IMR-90 (cell line): ENCODE data around the gene THEM5. TPM values are rescaled to one million over a fixed set of nuclear protein-coding genes. Genes with fewer than 3 reads are reported as not detected.
"Not testable (repeated sequence)": the region's sequence is repeated elsewhere in the genome, so short reads cannot be mapped to it uniquely, and the experiment has no call there.

Experiments
- ATAC-seq: fragments of 200-7000 bp; cut with Tn5 transposase; 2 replicates; pipeline ENCODE4 v1.9.1; 2020; ENCODE audit warnings: low read depth, mild to moderate bottlenecking, moderate library complexity
- BruUV-seq: library from RNA; stranded (reverse); fragments of 400-500 nt; replicated peaks from 2 replicates; lab custom pipeline; 2021; lab: Mats Ljungman, UMichigan
- CTCF ChIA-PET: fragments of 300-600 bp; formaldehyde crosslinking; extraction: SDS; loops from one replicate; lab custom pipeline; 2021; ENCODE audit warnings: antibody characterized with exemption; lab: Yijun Ruan, JAX
- POLR2A ChIA-PET: fragments of 300-600 bp; sonication (Branson Sonifier 250); formaldehyde crosslinking; loops from one replicate; lab custom pipeline; 2022; ENCODE audit warnings: antibody characterized with exemption; ENCODE audit not compliant: unreplicated experiment; lab: Charles Lee
- DNase-seq: peaks from one replicate; pipeline ENCODE4 v3.0.0; 2013
- H2AFZ ChIP-seq: replicated peaks from 2 replicates; pipeline ENCODE3; 2013; ENCODE audit warnings: low read length, mild to moderate bottlenecking; ENCODE audit not compliant: poor library complexity
- H2AK5ac ChIP-seq: 2 replicates; pipeline ENCODE4 v1.6.1; 2013; ENCODE audit warnings: low read depth, low read length, inconsistent platforms
- H2AK9ac ChIP-seq: replicated peaks from 2 replicates; pipeline ENCODE3; 2013; ENCODE audit warnings: mild to moderate bottlenecking, low read depth, low read length, moderate library complexity; ENCODE audit not compliant: poor library complexity
- H2BK120ac ChIP-seq: 2 replicates; pipeline ENCODE4 v1.6.1; 2013; ENCODE audit warnings: low read depth, low read length, inconsistent platforms
- H2BK15ac ChIP-seq: 3 replicates; pipeline ENCODE4 v1.6.1; 2013; ENCODE audit warnings: low read depth, low read length, inconsistent platforms
- H2BK20ac ChIP-seq: 2 replicates; pipeline ENCODE4 v1.6.1; 2013; ENCODE audit warnings: low read depth, mild to moderate bottlenecking, inconsistent platforms, low read length, moderate library complexity
- H2BK5ac ChIP-seq: 2 replicates; pipeline ENCODE4 v1.6.1; 2013; ENCODE audit warnings: mild to moderate bottlenecking, low read depth, low read length, inconsistent platforms; ENCODE audit not compliant: poor library complexity, severe bottlenecking
- H3K14ac ChIP-seq: replicated peaks from 2 replicates; pipeline ENCODE4 v1.6.1; 2013; ENCODE audit warnings: low read depth, low read length, inconsistent platforms
- H3K18ac ChIP-seq: 2 replicates; pipeline ENCODE4 v1.6.1; 2013; ENCODE audit warnings: low read depth, low read length, control low read depth
- H3K23ac ChIP-seq: 2 replicates; pipeline ENCODE4 v1.6.1; 2013; ENCODE audit warnings: low read depth, low read length, inconsistent platforms
- H3K27ac ChIP-seq: 2 replicates; pipeline ENCODE4 v1.5.1; 2013; ENCODE audit warnings: mild to moderate bottlenecking, control low read depth, low read length; ENCODE audit not compliant: insufficient read depth
- H3K27me3 ChIP-seq: 2 replicates; pipeline ENCODE4 v1.6.1; 2013; ENCODE audit warnings: low read length; ENCODE audit not compliant: control insufficient read depth, insufficient read depth
- H3K36me3 ChIP-seq: 2 replicates; pipeline ENCODE4 v1.6.1; 2013; ENCODE audit warnings: low read length, mixed read lengths; ENCODE audit not compliant: control insufficient read depth, insufficient read depth
- H3K4ac ChIP-seq: 2 replicates; pipeline ENCODE4 v1.6.1; 2013; ENCODE audit warnings: low read depth, low read length, inconsistent platforms
- H3K4me1 ChIP-seq: 2 replicates; pipeline ENCODE4 v1.6.1; 2013; ENCODE audit warnings: low read length, mixed read lengths; ENCODE audit not compliant: control insufficient read depth, insufficient read depth
- H3K4me2 ChIP-seq: 2 replicates; pipeline ENCODE4 v1.6.1; 2013; ENCODE audit warnings: low read depth, mild to moderate bottlenecking, control low read depth, low read length, moderate library complexity
- H3K4me3 ChIP-seq: 2 replicates; pipeline ENCODE4 v1.5.1; 2013; ENCODE audit warnings: low read depth, mild to moderate bottlenecking, control low read depth, low read length, moderate library complexity; ENCODE audit not compliant: insufficient read depth
- H3K56ac ChIP-seq: 2 replicates; pipeline ENCODE4 v1.6.1; 2013; ENCODE audit warnings: low read length, inconsistent platforms; ENCODE audit not compliant: insufficient read depth; ENCODE audit errors: extremely low read depth
- H3K79me1 ChIP-seq, 2 experiments: 2 replicates each; pipeline ENCODE4 v1.6.1; 2013; ENCODE audit warnings: low read length in 2 of 2, inconsistent platforms in 1 of 2, low read depth in 1 of 2
- H3K9ac ChIP-seq: 2 replicates; pipeline ENCODE4 v1.6.1; 2013; ENCODE audit warnings: low read depth, low read length, control low read depth
- H3K9me1 ChIP-seq: 2 replicates; pipeline ENCODE4 v1.6.1; 2013; ENCODE audit warnings: low read length, inconsistent platforms; ENCODE audit not compliant: insufficient read depth
- H3K9me3 ChIP-seq: 2 replicates; pipeline ENCODE4 v1.6.1; 2013; ENCODE audit warnings: low read length; ENCODE audit not compliant: control insufficient read depth, insufficient read depth
- H4K20me1 ChIP-seq: 2 replicates; pipeline ENCODE4 v1.6.1; 2013; ENCODE audit warnings: low read length, inconsistent platforms; ENCODE audit not compliant: insufficient read depth
- H4K5ac ChIP-seq: 2 replicates; pipeline ENCODE4 v1.6.1; 2013; ENCODE audit warnings: mild to moderate bottlenecking, low read depth, low read length, control low read depth
- H4K8ac ChIP-seq, 2 experiments: 2 replicates each; pipeline ENCODE4 v1.6.1; 2013; ENCODE audit warnings: low read depth in 2 of 2, low read length in 2 of 2, control low read depth in 1 of 2, inconsistent platforms in 1 of 2
- H4K91ac ChIP-seq: 2 replicates; pipeline ENCODE4 v1.6.1; 2013; ENCODE audit warnings: low read depth, low read length, inconsistent platforms; ENCODE audit not compliant: insufficient read depth
- WGBS, 2 experiments: methylation state at CpG; one replicate each; pipeline versions ENCODE4 v1.1.5 to v1.1.7; 2013; ENCODE audit warnings: missing lambda C conversion rate in 2 of 2; ENCODE audit not compliant: insufficient read length in 1 of 2; ENCODE audit errors: extremely low coverage in 2 of 2; 5-methylcytosine and 5-hydroxymethylcytosine counted together
- dilution Hi-C: fragments of 300-500 bp; cut with HindIII; formaldehyde crosslinking; loops from one replicate; pipeline ENCODE4 v1.14.3; 2018; ENCODE audit warnings: low sequenced_read_pairs; ENCODE audit not compliant: unreplicated experiment
- in situ Hi-C: fragments of 300-500 bp; cut with MboI; formaldehyde crosslinking; loops from 3 replicates; pipeline ENCODE4 v1.14.3; 2019; ENCODE audit warnings: low sequenced_read_pairs, inconsistent platforms, mixed read lengths
- intact Hi-C: fragments of 100-400 bp; cut with micrococcal nuclease; formaldehyde crosslinking; loops from 2 replicates; pipeline ENCODE4 v1.10.0; 2022
- polyA plus RNA-seq, 3 experiments: library from polyadenylated mRNA; depleted of rRNA; stranded (reverse); fragments of >200 nt; gene quantifications; 2 replicates each; pipeline ENCODE4 v1.2.3, GENCODE V29; 2012; ENCODE audit warnings: low replicate concordance in 1 of 3
- total RNA-seq: library from RNA; depleted of rRNA; stranded (reverse); fragments of >200 nt; gene quantifications from 2 replicates; pipeline ENCODE4 v1.2.3, GENCODE V29; 2012

The THEM5 gene
- total and polyA plus RNA-seq, 2 of the 4 experiments (the other 2 are of a cell fraction) = not detected

- H2BK120ac ChIP-seq, ATAC-seq, H2AK5ac ChIP-seq, BruUV-seq, H4K5ac ChIP-seq, H3K4me2 ChIP-seq, intact Hi-C loops, H4K8ac ChIP-seq, DNase-seq, H3K36me3 ChIP-seq, H3K4ac ChIP-seq, H3K56ac ChIP-seq, H3K27ac ChIP-seq, H3K9me3 ChIP-seq, H2BK15ac ChIP-seq, H4K20me1 ChIP-seq, H2BK5ac ChIP-seq, H3K4me1 ChIP-seq, H3K79me1 ChIP-seq, H3K9ac ChIP-seq, H3K23ac ChIP-seq, H3K27me3 ChIP-seq, H2AK9ac ChIP-seq, H2BK20ac ChIP-seq, H2AFZ ChIP-seq, H4K91ac ChIP-seq, H3K18ac ChIP-seq, H3K14ac ChIP-seq, H3K4me3 ChIP-seq, H3K9me1 ChIP-seq, POLR2A ChIA-PET: not testable (repeated sequence)
- WGBS, 2 experiments = no CpG with 5 or more reads among the region's 4 CpGs
- dilution Hi-C loops = loop anchor here (25.0 kb wide), 1 partner anchor 97 kb away; the partner anchor contains the start of gene TDRKH
- in situ Hi-C loops = loop anchor here (10.0 kb wide), 1 partner anchor 121 kb away; no protein-coding TSS in a partner anchor
- CTCF ChIA-PET = interaction anchor here (0.7 kb wide), 1 partner anchor 9 kb away, joined by 3 read pairs; no protein-coding TSS in a partner anchor
Measured at GRCh38 chr1:151883898-151884297, 30.4 kb upstream of the THEM5 start.

- intact Hi-C loops, POLR2A ChIA-PET, H2AFZ ChIP-seq, H3K9ac ChIP-seq, H3K27me3 ChIP-seq, H3K36me3 ChIP-seq, H4K20me1 ChIP-seq, H2BK20ac ChIP-seq, H3K4me2 ChIP-seq, H3K79me1 ChIP-seq, H3K9me1 ChIP-seq, DNase-seq, H4K8ac ChIP-seq, H3K4me3 ChIP-seq, H3K9me3 ChIP-seq, H3K56ac ChIP-seq, H2BK15ac ChIP-seq, H3K4ac ChIP-seq, H2AK5ac ChIP-seq, H3K14ac ChIP-seq, H3K27ac ChIP-seq, BruUV-seq, ATAC-seq, H3K18ac ChIP-seq, H2AK9ac ChIP-seq, H4K91ac ChIP-seq, H2BK120ac ChIP-seq, H3K23ac ChIP-seq, H4K5ac ChIP-seq, H3K4me1 ChIP-seq, H2BK5ac ChIP-seq: not testable (repeated sequence)
- whole genome bisulfite sequencing, 2 experiments = 100% methylated on average over 1 of the region's 5 CpGs; no CpG with 5 or more reads in 1 of the 2 experiments
- in situ Hi-C loops = loop anchor here (10.0 kb wide), 1 partner anchor 122 kb away; no protein-coding TSS in a partner anchor
- CTCF ChIA-PET = interaction anchor here (1.4 kb wide), 1 partner anchor 53 kb away, joined by 6 read pairs; no protein-coding TSS in a partner anchor
- dilution Hi-C loops = loop anchor here (25.0 kb wide), 1 partner anchor 96 kb away; the partner anchor contains the start of gene TDRKH
Measured at GRCh38 chr1:151882918-151883317, 29.4 kb upstream of the THEM5 start.
